PFSK-1 (cell line): ENCODE results near the gene DNM3.

Experiments
- FOXP2 ChIP-seq: optimal IDR thresholded peaks from 2 replicates; pipeline ENCODE3; 2011; ENCODE audit warnings: borderline replicate concordance, control low read depth, inconsistent platforms; ENCODE audit not compliant: insufficient read depth; ENCODE audit errors: extremely low read length, extremely low read depth
- POLR2AphosphoS5 ChIP-seq: IDR thresholded peaks from 2 replicates; pipeline ENCODE4 v1.6.1; 2012; ENCODE audit warnings: low read depth, mild to moderate bottlenecking, control low read depth, low read length, moderate library complexity
- REST ChIP-seq, 2 experiments: IDR thresholded peaks; 2 replicates each; pipeline versions ENCODE4 v1.6.1 to v1.8.0; 2011 to 2012; ENCODE audit warnings: low read depth in 2 of 2, low read length in 2 of 2, control low read depth in 1 of 2, inconsistent platforms in 1 of 2, mild to moderate bottlenecking in 1 of 2, moderate library complexity in 1 of 2; ENCODE audit not compliant: insufficient read depth in 1 of 2
- SIN3A ChIP-seq: IDR thresholded peaks from 2 replicates; pipeline ENCODE4 v1.6.1; 2012; ENCODE audit warnings: mild to moderate bottlenecking, low read length, moderate library complexity, borderline replicate concordance; ENCODE audit not compliant: insufficient read depth
- TAF1 ChIP-seq: IDR thresholded peaks from 2 replicates; pipeline ENCODE4 v1.6.1; 2012; ENCODE audit warnings: low read length, control low read depth, borderline replicate concordance; ENCODE audit not compliant: insufficient read depth

The DNM3 gene

GRCh38 chr1:172004671-172005070 is 163.4 kb downstream of the DNM3 start:
- TF ChIP-seq FOXP2 (no peak), POLR2AphosphoS5 (no peak), TAF1 (no peak), REST (IDR thresholded peaks at IDR 0.05; ENCODE audit: insufficient read depth in 1 of 2, low read depth in 2 of 2, low read length in 2 of 2) (no peak), SIN3A (no peak)

GRCh38 chr1:172005856-172006255 is 164.6 kb downstream of the DNM3 start:
- TF ChIP-seq SIN3A (no peak), FOXP2 (no peak), REST (IDR thresholded peaks at IDR 0.05; ENCODE audit: insufficient read depth in 1 of 2, low read depth in 2 of 2, low read length in 2 of 2) (no peak), TAF1 (no peak), POLR2AphosphoS5 (no peak)

DNA sequence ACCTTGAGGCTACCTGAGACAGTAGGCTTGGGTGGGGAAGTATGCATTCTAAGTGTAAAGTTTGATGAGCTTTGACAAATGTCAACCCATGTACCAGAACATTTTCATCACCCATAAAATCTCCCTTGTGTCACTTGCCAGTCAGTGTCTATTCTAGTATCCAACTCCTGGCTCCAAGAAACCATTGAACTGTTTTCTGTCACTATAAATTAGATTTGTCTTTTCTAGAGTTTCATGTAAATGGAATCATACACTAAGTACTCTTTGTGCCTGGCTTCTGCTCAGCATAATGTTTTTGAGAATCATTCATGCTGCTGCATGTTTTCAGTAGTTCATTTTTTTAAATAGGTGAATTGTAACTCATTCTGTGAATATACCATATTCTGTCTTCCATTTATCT is 165.4 kb downstream of the DNM3 start:
- TF ChIP-seq POLR2AphosphoS5 (no peak), SIN3A (no peak), FOXP2 (no peak), REST (IDR thresholded peaks at IDR 0.05; ENCODE audit: insufficient read depth in 1 of 2, low read depth in 2 of 2, low read length in 2 of 2) (no peak), TAF1 (no peak)

DNA sequence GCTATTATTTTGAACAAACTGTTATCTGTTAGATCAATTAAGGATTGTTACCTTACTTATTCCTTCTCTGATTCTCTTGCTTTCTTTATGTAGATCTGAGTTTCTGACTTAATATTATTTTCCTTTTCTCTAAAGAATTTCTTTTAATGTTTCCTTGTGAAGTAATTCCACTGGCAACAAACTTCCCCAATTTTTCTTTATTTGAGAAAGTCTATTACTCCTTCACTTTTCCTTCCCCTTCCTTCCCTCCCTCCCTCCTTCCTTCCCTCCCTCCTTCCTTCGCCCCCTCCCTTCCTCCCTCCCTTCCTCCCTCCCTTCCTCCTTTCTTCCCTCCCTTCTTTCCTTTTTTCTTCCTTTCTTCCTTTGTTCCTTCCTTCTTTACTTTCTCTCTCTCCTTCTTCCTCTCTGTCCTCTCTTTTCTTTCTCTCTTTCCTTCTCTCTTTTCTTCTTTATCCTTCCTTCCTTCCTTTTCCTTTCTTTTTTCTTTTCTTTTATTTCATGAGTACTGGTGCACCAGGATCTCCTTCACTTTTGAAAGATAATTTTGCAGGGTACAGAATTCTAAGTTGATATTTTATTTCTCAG is 177.5 kb downstream of the DNM3 start:
- TF ChIP-seq FOXP2 (no peak), POLR2AphosphoS5 (no peak), TAF1 (no peak), REST (IDR thresholded peaks at IDR 0.05; ENCODE audit: insufficient read depth in 1 of 2, low read depth in 2 of 2, low read length in 2 of 2) (no peak), SIN3A (no peak)

GRCh38 chr1:172019976-172020375 is 178.7 kb downstream of the DNM3 start:
- no peak for TF ChIP-seq POLR2AphosphoS5
- no peak for TF ChIP-seq REST (IDR thresholded peaks at IDR 0.05; ENCODE audit: insufficient read depth in 1 of 2, low read depth in 2 of 2, low read length in 2 of 2)
